B cell (primary cell): Measurements from ENCODE around the gene FTL. TPM values are rescaled to one million over a fixed set of nuclear protein-coding genes. Genes with fewer than 3 reads are reported as not detected.

Experiments
- ATAC-seq: fragments of 200-7000 bp; cut with Tn5 transposase; one replicate; pipeline ENCODE4 v1.10.0; 2021; ENCODE audit warnings: low read depth, mild to moderate bottlenecking, moderate number of reproducible peaks, moderate library complexity
- CTCF ChIA-PET: fragments of 350-600 bp; sonication (Branson Sonifier 250); formaldehyde crosslinking; loops from one replicate; lab custom pipeline; 2021; ENCODE audit warnings: antibody characterized with exemption, inconsistent platforms; lab: Charles Lee
- POLR2A ChIA-PET: fragments of 350-600 bp; sonication (Branson Sonifier 250); formaldehyde crosslinking; loops from one replicate; lab custom pipeline; 2021; ENCODE audit warnings: antibody characterized with exemption; lab: Charles Lee
- DNase-seq: peaks from one replicate; pipeline ENCODE4 v3.0.0; 2013
- H2AFZ ChIP-seq: 2 replicates; pipeline ENCODE4 v1.6.1; 2012; ENCODE audit warnings: mild to moderate bottlenecking, low read depth, low read length; ENCODE audit not compliant: insufficient read depth, poor library complexity, severe bottlenecking
- H3K27ac ChIP-seq, 2 donors: 1 replicate in 1 of 2; 2 replicates in 1 of 2; pipeline ENCODE4 v1.5.1; 2012 to 2013; ENCODE audit warnings: low read length in 2 of 2, mild to moderate bottlenecking in 2 of 2, moderate library complexity in 1 of 2
- H3K27me3 ChIP-seq, 4 experiments: fragments of 200-600 bp in 1 of 4; sonication (generic) in 1 of 4; replicated peaks in 1 of 4; 1 replicate in 2 of 4; 2 replicates in 2 of 4; pipeline versions ENCODE4 v1.6.1 to v1.7.0; 2013 to 2016; ENCODE audit warnings: low read length in 3 of 4, mild to moderate bottlenecking in 2 of 4, mixed read lengths in 1 of 4, moderate library complexity in 1 of 4; ENCODE audit not compliant: insufficient read depth in 4 of 4, control insufficient read depth in 3 of 4; ENCODE audit errors: control extremely low read depth in 1 of 4
- H3K36me3 ChIP-seq, 2 experiments: replicated peaks in 1 of 2; 1 replicate in 1 of 2; 2 replicates in 1 of 2; pipeline versions ENCODE4 v1.6.1 to v1.7.1; 2013; ENCODE audit warnings: low read length in 1 of 2; ENCODE audit not compliant: insufficient read depth in 2 of 2, control insufficient read depth in 1 of 2; ENCODE audit errors: control extremely low read depth in 1 of 2, extremely low read depth in 1 of 2
- H3K4me1 ChIP-seq, 2 donors: fragments of 200-600 bp in 1 of 2; sonication (generic) in 1 of 2; 1 replicate in 1 of 2; 2 replicates in 1 of 2; pipeline versions ENCODE4 v1.5.1 to v1.6.1; 2013 to 2017; ENCODE audit warnings: low read length in 2 of 2; ENCODE audit not compliant: control insufficient read depth in 2 of 2, insufficient read depth in 2 of 2
- H3K4me2 ChIP-seq: replicated peaks from 2 replicates; pipeline ENCODE3; 2012; ENCODE audit warnings: mild to moderate bottlenecking, low read depth, low read length; ENCODE audit not compliant: poor library complexity, severe bottlenecking
- H3K4me3 ChIP-seq, 5 experiments: fragments of 200-600 bp in 1 of 5; sonication (generic) in 1 of 5; 1 replicate in 3 of 5; 2 replicates in 2 of 5; pipeline versions ENCODE4 v1.5.1 to v1.7.0; 2011 to 2016; ENCODE audit warnings: low read length in 4 of 5, mild to moderate bottlenecking in 4 of 5, low read depth in 2 of 5, control low read depth in 1 of 5, moderate library complexity in 1 of 5; ENCODE audit not compliant: insufficient read depth in 1 of 5; ENCODE audit errors: control extremely low read depth in 1 of 5, extremely low read depth in 1 of 5
- H3K79me2 ChIP-seq: fragments of 200-600 bp; sonication (generic); one replicate; pipeline ENCODE4 v1.6.0; 2016; ENCODE audit warnings: low read length; ENCODE audit not compliant: control insufficient read depth, insufficient read depth
- H3K9ac ChIP-seq: fragments of 200-600 bp; sonication (generic); 2 replicates; pipeline ENCODE4 v1.6.1; 2017; ENCODE audit warnings: mild to moderate bottlenecking, low read length, moderate library complexity
- H3K9me3 ChIP-seq, 3 donors: one replicate each; pipeline versions ENCODE4 v1.6.1 to v1.7.1; 2013; ENCODE audit warnings: low read length in 2 of 3; ENCODE audit not compliant: control insufficient read depth in 2 of 3, insufficient read depth in 1 of 3; ENCODE audit errors: control extremely low read depth in 1 of 3
- H4K20me1 ChIP-seq: 2 replicates; pipeline ENCODE4 v1.6.0; 2012; ENCODE audit warnings: mild to moderate bottlenecking, low read length; ENCODE audit not compliant: insufficient read depth, control insufficient read depth, poor library complexity, severe bottlenecking
- H3K27ac Mint-ChIP-seq: one replicate; pipeline ENCODE4 v1.8.0; 2021; ENCODE audit warnings: mixed read lengths
- H3K27me3 Mint-ChIP-seq: one replicate; pipeline ENCODE4 v1.8.0; 2021; ENCODE audit warnings: mixed read lengths
- H3K4me1 Mint-ChIP-seq: one replicate; pipeline ENCODE4 v1.8.0; 2021; ENCODE audit warnings: mixed read lengths
- H3K4me3 Mint-ChIP-seq: one replicate; pipeline ENCODE4 v1.8.0; 2021; ENCODE audit warnings: mixed read lengths
- H3K9me3 Mint-ChIP-seq: one replicate; pipeline ENCODE4 v1.8.0; 2022; ENCODE audit warnings: mixed read lengths; ENCODE audit not compliant: insufficient read depth
- CTCF ChIP-seq: fragments of 200-600 bp; IDR thresholded peaks from one replicate; pipeline ENCODE4 v1.8.0; 2022; ENCODE audit warnings: antibody characterized with exemption, mild to moderate bottlenecking
- EZH2 ChIP-seq: IDR thresholded peaks from 2 replicates; pipeline ENCODE4 v1.6.1; 2012; ENCODE audit warnings: borderline replicate concordance, low read depth, mild to moderate bottlenecking, moderate library complexity, low read length; ENCODE audit not compliant: insufficient read depth, poor library complexity, severe bottlenecking
- WGBS: methylation state at CpG from one replicate; pipeline ENCODE4 v1.1.5; 2013; ENCODE audit warnings: missing lambda C conversion rate; ENCODE audit not compliant: insufficient coverage; 5-methylcytosine and 5-hydroxymethylcytosine counted together
- intact Hi-C: fragments of 100-400 bp; cut with micrococcal nuclease; formaldehyde crosslinking; loops from one replicate; pipeline ENCODE4 v1.10.0; 2022
- polyA plus RNA-seq: library from polyadenylated mRNA; depleted of rRNA; stranded (reverse); fragments of >200 nt; gene quantifications from 2 replicates; pipeline ENCODE4 v1.2.3, GENCODE V29; 2012
- total RNA-seq, 2 donors: library from RNA; stranded (reverse); fragments of 120-200 nt in 1 of 2; gene quantifications; 1 replicate in 1 of 2; 2 replicates in 1 of 2; pipeline versions ENCODE4 v1.2.3 to v1.2.4, GENCODE V29; 2013 to 2022

Gene FTL
- total and polyA plus RNA-seq, 2 donors (not counting 1 experiment from before 2014, with no cell fraction given), result 832 to 937 TPM

GRCh38 chr19:48967346-48968178 is 2.5 kb downstream of the FTL start:
- H4K20me1 ChIP-seq, result peaks cover 22% of the 10 kb centered on the region
- H3K9me3 Mint-ChIP-seq, result no peaks in the 10 kb centered on the region
- no peak overlapping the region for H2AFZ ChIP-seq
- no peak for DNase-seq
- ChIA-PET POLR2A (interaction anchor here (0.5 to 3.2 kb wide), 8 partner anchors 9 to 180 kb away, joined by 3 to 17 read pairs (median 5); partner anchors contain the start of genes GYS1 and RUVBL2), CTCF (interaction anchor here (0.7 to 4.1 kb wide), 11 partner anchors 9 to 180 kb away, joined by 3 to 17 read pairs (median 4); partner anchors contain the start of genes GYS1, HSD17B14, NUCB1 and RUVBL2)
- TF ChIP-seq EZH2 (no peak), CTCF (no peak)
- intact Hi-C loops, result no loop called here
- H3K27ac Mint-ChIP-seq, result peak overlapping the region; percentile 56
- WGBS, result 90% methylated on average over 11 of the region's 14 CpGs
- H3K4me3 Mint-ChIP-seq, result peak overlapping the region; percentile 100
- H3K4me3 ChIP-seq, result no peak overlapping the region
- H3K27me3 Mint-ChIP-seq, result no peaks in the 10 kb centered on the region
- peaks cover 26% of the 10 kb centered on the region for H3K79me2 ChIP-seq
- H3K27me3 ChIP-seq, result no peaks in the 10 kb centered on the region
- H3K36me3 ChIP-seq, result peaks cover 0 to 40% of the 10 kb centered on the region in 2 experiments
- H3K4me1 ChIP-seq, result peaks cover 32 to 54% of the 10 kb centered on the region in 2 donors
- H3K27ac ChIP-seq, result no peak overlapping the region
- no peak overlapping the region for H3K4me2 ChIP-seq
- peaks cover 0 to 5% (median 0%) of the 10 kb centered on the region in 3 donors for H3K9me3 ChIP-seq
- no peak overlapping the region for H3K9ac ChIP-seq
- peaks cover 63% of the 10 kb centered on the region for H3K4me1 Mint-ChIP-seq
- ATAC-seq, result no peak
